Effector memory CD4-positive, alpha-beta T cell (primary cell): ENCODE data around the gene MRAP.

Experiments used
- DNase-seq, 3 donors: peaks; one replicate each; pipeline ENCODE4 v3.0.0-alpha.2; 2020
- H3K27ac ChIP-seq: 2 replicates; pipeline ENCODE4 v1.7.0; 2013; ENCODE audit warnings: mild to moderate bottlenecking, low read length, moderate library complexity; ENCODE audit not compliant: insufficient read depth, poor library complexity, severe bottlenecking
- H3K27me3 ChIP-seq: replicated peaks from 2 replicates; pipeline ENCODE4 v1.7.0; 2013; ENCODE audit warnings: mild to moderate bottlenecking, low read length; ENCODE audit not compliant: insufficient read depth, control insufficient read depth, poor library complexity, severe bottlenecking
- H3K36me3 ChIP-seq: 2 replicates; pipeline ENCODE4 v1.7.0; 2013; ENCODE audit warnings: mild to moderate bottlenecking, low read length, moderate library complexity; ENCODE audit not compliant: control insufficient read depth, insufficient read depth
- H3K4me1 ChIP-seq: 2 replicates; pipeline ENCODE4 v1.7.0; 2013; ENCODE audit warnings: low read length, mild to moderate bottlenecking; ENCODE audit not compliant: control insufficient read depth, insufficient read depth, poor library complexity, severe bottlenecking
- H3K4me3 ChIP-seq: 2 replicates; pipeline ENCODE4 v1.7.0; 2013; ENCODE audit warnings: low read length, low read depth, mild to moderate bottlenecking; ENCODE audit not compliant: insufficient read depth, poor library complexity, severe bottlenecking
- H3K9me3 ChIP-seq: 2 replicates; pipeline ENCODE4 v1.7.0; 2013; ENCODE audit warnings: mild to moderate bottlenecking, low read length, moderate library complexity; ENCODE audit not compliant: control insufficient read depth

MRAP gene

DNA sequence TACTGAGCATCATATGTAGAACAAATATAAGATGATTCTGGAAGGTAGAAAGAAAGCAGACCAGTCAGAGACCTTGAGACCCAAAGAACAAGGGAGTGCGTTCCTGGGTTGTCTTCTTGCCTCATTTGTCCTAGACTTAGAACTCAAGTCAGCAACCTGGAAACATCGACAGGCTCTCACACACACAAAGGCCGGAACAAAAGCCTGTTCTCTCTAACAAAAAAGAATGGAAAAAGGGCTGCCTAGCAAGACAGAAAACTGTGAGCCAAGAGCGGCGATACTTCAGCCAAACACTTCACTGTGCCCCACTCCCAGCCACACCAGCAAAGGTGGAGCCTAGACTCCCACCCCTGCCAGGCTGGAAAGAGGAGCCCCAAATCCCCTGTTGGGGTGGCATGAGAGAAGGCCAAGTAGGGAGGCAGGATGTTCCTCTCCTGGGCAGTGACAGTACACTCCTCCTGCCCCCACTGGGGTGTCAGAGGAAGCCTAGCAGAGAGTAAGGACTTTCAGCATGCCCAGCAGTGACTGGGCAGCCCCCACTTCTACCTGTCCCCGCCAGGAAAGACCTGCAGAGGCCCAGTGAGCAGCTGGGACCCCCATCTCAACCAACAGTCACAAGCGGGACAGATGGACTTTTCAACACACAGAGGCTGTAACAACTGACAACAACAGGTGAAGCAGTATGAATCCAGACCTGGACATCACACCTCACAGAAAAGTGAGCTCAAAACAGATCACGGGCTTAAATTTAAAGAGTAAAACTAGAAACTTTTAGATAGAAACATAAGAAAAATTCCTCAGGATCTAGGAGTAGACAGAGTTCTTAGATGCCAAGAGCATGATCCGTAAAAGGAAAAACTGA lies 33.0 kb downstream of the MRAP start:
- Histone ChIP-seq H3K27me3 (no peaks in the 10 kb centered on the region), H3K36me3 (peaks cover 46% of the 10 kb centered on the region), H3K9me3 (no peaks in the 10 kb centered on the region), H3K4me3 (no peak overlapping the region), H3K4me1 (no peaks in the 10 kb centered on the region), H3K27ac (no peak overlapping the region)
- no peak for DNase-seq

- H3K36me3 ChIP-seq: peaks cover 52% of the 10 kb centered on the region
- no peaks in the 10 kb centered on the region for H3K27me3 ChIP-seq
- H3K27ac ChIP-seq: no peak overlapping the region
- no peak overlapping the region for H3K4me3 ChIP-seq
- no peak for DNase-seq
- H3K4me1 ChIP-seq: no peaks in the 10 kb centered on the region
- no peaks in the 10 kb centered on the region for H3K9me3 ChIP-seq
Observed at GRCh38 chr21:32332463-32332951, 33.9 kb downstream of the MRAP start.

GRCh38 chr21:32333953-32334673 lies 35.5 kb downstream of the MRAP start:
- H3K36me3 ChIP-seq: peaks cover 64% of the 10 kb centered on the region
- no peaks in the 10 kb centered on the region for H3K27me3 ChIP-seq
- H3K4me1 ChIP-seq: no peaks in the 10 kb centered on the region
- H3K9me3 ChIP-seq: no peaks in the 10 kb centered on the region
- H3K4me3 ChIP-seq: no peak overlapping the region
- DNase-seq: no peak
- no peak overlapping the region for H3K27ac ChIP-seq

GRCh38 chr21:32334980-32335531 lies 36.4 kb downstream of the MRAP start:
- Histone ChIP-seq H3K36me3 (peaks cover 68% of the 10 kb centered on the region), H3K4me1 (no peaks in the 10 kb centered on the region), H3K27me3 (no peaks in the 10 kb centered on the region), H3K27ac (no peak overlapping the region), H3K4me3 (no peak overlapping the region), H3K9me3 (no peaks in the 10 kb centered on the region)
- no peak for DNase-seq

DNA sequence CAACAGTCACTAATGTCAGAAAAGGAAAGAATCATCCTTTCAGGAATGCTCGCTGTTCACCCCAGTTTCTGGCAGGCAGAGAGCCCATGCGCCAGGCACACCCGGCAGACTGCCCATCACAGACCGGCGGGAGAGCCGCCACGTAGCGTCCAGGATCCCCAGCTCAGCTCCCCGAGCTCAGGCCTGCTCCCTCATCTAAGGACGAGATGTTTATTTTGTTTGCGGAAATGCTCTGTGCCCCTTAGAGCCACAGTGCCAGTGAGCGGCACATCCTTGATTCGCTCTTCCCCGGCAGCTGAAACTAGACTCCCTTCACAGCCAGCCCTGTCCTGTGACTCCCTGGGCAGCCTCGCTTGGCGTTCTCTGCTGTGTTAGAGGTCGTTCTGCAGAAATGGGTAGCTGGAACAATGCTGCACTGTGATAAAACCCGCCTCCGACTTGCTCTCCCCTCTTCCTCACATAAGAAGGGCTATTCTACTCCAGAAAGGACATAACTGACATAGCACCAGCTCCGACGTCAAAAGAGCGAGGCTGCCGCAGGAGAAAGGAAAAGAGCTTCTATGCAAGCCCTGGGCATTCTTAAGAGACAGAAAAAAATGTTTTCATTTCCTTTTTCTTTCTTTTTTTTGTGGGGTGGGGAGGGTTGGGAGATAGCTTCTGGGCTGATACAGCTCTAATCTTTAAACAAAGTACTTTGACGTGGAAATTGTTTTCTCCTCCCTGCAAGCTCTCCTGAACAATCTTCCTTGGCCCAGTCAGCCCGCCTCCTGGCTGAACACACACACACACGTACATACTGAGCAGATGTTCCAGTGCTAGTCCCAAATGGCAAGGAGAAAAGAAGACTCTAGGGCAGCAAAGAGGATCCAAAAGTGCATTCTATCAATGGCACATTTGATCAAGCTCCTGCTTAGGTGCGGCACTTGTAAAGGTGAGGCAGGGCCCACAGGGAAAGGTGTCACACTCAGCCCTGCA lies 37.2 kb downstream of the MRAP start:
- H3K9me3 ChIP-seq: no peaks in the 10 kb centered on the region
- H3K4me3 ChIP-seq: no peak overlapping the region
- H3K36me3 ChIP-seq: peaks cover 73% of the 10 kb centered on the region
- no peaks in the 10 kb centered on the region for H3K4me1 ChIP-seq
- no peak for DNase-seq
- H3K27ac ChIP-seq: no peak overlapping the region
- no peaks in the 10 kb centered on the region for H3K27me3 ChIP-seq

DNA sequence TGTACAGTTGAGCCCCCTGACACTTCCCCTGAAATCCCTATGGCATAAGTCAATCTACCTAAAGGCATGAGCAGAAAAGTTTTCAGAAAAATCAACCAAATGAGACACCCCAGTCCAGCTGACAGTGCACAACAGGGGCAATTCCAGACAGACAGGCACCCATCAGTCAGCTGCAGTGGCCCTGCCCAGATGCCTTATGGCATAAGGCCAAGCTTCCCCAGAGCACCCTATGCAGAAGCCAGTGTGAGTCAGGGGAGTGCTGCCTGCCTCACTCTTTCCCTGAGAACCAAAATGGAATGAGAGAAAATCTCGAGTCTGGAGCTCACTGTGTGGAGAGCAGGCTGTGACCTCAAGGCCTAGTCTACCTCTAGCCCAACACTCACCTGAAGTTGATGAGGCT lies 38.1 kb downstream of the MRAP start:
- H3K36me3 ChIP-seq: peaks cover 74% of the 10 kb centered on the region
- no peak overlapping the region for H3K27ac ChIP-seq
- H3K27me3 ChIP-seq: no peaks in the 10 kb centered on the region
- no peaks in the 10 kb centered on the region for H3K9me3 ChIP-seq
- H3K4me3 ChIP-seq: no peak overlapping the region
- DNase-seq: no peak
- no peaks in the 10 kb centered on the region for H3K4me1 ChIP-seq

DNA sequence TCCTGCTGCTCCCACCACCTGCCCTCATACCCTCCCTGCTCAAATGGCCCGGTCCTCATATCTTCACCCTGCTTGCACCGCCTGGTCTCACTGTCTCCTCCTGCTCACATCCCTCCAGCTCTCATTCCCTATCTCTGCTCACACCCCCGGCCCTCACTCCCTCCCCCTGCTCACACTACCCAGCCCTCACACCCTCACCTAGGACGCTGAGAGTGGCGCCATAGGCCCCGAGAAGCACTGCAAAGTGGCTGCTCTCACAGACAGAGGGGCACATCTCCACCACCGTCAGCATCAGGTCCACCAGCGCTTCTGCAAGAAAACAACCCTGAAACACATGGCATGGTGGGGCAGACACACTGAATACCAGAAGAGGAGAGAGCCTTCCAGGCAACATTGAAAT lies 38.6 kb downstream of the MRAP start:
- peaks cover 76% of the 10 kb centered on the region for H3K36me3 ChIP-seq
- no peaks in the 10 kb centered on the region for H3K9me3 ChIP-seq

DNA sequence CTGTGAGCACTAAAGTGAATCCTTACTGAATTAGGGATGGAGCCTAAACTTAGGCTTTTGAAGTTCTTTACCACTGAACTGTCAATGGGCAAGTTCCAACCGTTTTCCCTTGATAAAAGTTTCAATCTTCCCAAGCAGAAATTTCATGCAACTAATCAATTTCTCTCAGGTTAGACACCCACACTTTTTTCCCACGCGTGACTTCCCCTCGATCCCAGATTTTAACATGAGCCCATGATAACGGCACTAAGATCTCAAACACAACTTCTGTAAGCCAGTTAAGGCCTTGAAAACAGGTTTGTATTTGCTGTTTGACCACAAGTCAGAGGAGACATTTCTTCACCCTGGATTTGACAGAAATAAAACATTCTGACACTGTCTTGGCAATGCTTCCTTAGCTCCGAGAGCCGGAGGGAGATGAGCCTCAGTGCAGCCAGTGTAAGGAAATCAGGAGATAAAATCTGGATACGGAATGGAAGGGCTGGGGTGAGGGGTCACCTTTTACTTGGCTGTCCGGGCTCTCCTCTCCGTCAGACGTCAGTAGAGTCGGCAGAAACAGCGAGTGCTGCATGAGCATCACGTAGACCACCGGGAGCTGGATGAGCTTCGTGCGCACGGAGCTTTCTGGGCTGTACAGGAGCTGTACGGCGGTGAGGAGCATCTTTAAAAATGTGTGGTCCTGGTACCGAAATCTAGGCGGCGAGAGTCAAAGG lies 39.7 kb downstream of the MRAP start:
- H3K4me1 ChIP-seq: no peaks in the 10 kb centered on the region
- no peak overlapping the region for H3K27ac ChIP-seq
- no peaks in the 10 kb centered on the region for H3K9me3 ChIP-seq
- no peaks in the 10 kb centered on the region for H3K27me3 ChIP-seq
- peaks cover 77% of the 10 kb centered on the region for H3K36me3 ChIP-seq
- no peak for DNase-seq
- no peak overlapping the region for H3K4me3 ChIP-seq

More for the DNA sequence above, 38.6 kb downstream of the MRAP start:
- H3K4me1 ChIP-seq: no peaks in the 10 kb centered on the region
- DNase-seq: no peak
- no peaks in the 10 kb centered on the region for H3K27me3 ChIP-seq
- H3K4me3 ChIP-seq: no peak overlapping the region
- H3K27ac ChIP-seq: no peak overlapping the region
